Measurements from ENCODE around the gene TBC1D21. TPM values are rescaled to one million over a fixed set of nuclear protein-coding genes. Genes with fewer than 3 reads are reported as not detected.

The TBC1D21 gene
- total RNA-seq (2022; extraction: Qiagen RNA extraction), result not detected in 5 replicates

DNA sequence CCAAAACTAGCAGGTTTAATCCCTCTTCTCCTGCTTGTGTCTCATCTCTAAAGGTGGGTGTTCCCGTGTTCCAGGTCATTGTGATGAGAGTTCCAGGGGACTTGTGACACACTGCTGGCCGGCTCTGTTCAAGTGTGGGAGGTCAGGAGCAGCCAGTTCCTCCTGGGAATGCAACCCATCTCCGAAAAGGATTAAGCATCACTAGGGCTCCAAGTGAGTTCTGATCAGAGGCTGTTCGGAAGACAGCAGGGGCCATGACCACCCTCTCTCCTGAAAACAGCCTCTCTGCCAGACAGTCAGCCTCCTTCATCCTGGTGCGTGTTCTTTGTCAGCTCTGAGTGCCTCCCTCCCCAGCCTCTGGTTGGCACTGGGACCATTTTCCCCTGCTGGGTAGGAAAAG is at the start of gene TBC1D21:
Gene TBC1D21 (plus strand): TSS at position 109 of the 400 bp plus-strand sequence. CDS start 146 bp downstream, at position 255.

GRCh38 chr15:73926219-73927002 is 53.0 kb downstream of the TBC1D21 start, which contains the start of gene LOXL1:
TSS of gene LOXL1 (plus strand) at chr15:73926462. CDS start at chr15:73926784, 322 bp downstream.

Other genes with a start within 250 kb of the TBC1D21 start
- gene NPTN, start 240.2 kb upstream of the TBC1D21 start, total RNA-seq (2022; extraction: Qiagen RNA extraction), result 179 to 210 TPM (median 203 TPM) in 5 replicates
- gene CD276, start 189.2 kb upstream of the TBC1D21 start, total RNA-seq (2022; extraction: Qiagen RNA extraction), result 66.4 to 88.8 TPM (median 81.7 TPM) in 5 replicates
- 1.3 to 1.8 TPM (median 1.5 TPM) in 5 replicates for gene INSYN1, start 120.2 kb upstream of the TBC1D21 start, total RNA-seq (2022; extraction: Qiagen RNA extraction)
- 0.47 to 0.82 TPM (median 0.59 TPM) in 5 replicates for gene LOXL1, start 52.9 kb downstream of the TBC1D21 start, total RNA-seq (2022; extraction: Qiagen RNA extraction)
- gene STOML1, start 118.7 kb downstream of the TBC1D21 start, total RNA-seq (2022; extraction: Qiagen RNA extraction), result 8.9 to 14.0 TPM (median 12.8 TPM) in 5 replicates
- gene PML, start 121.2 kb downstream of the TBC1D21 start, total RNA-seq (2022; extraction: Qiagen RNA extraction), result 10.7 to 17.1 TPM (median 15.6 TPM) in 5 replicates
- 0.05 to 0.10 TPM (median 0.06 TPM) in 4 of 5 replicates, not detected in the other for gene GOLGA6A, start 209.0 kb downstream of the TBC1D21 start, total RNA-seq (2022; extraction: Qiagen RNA extraction)